ENCODE results near the gene MARCHF3.
"Not testable (repeated sequence)": the region's sequence is repeated elsewhere in the genome, so short reads cannot be mapped to it uniquely, and the experiment has no call there.

Gene MARCHF3

DNA sequence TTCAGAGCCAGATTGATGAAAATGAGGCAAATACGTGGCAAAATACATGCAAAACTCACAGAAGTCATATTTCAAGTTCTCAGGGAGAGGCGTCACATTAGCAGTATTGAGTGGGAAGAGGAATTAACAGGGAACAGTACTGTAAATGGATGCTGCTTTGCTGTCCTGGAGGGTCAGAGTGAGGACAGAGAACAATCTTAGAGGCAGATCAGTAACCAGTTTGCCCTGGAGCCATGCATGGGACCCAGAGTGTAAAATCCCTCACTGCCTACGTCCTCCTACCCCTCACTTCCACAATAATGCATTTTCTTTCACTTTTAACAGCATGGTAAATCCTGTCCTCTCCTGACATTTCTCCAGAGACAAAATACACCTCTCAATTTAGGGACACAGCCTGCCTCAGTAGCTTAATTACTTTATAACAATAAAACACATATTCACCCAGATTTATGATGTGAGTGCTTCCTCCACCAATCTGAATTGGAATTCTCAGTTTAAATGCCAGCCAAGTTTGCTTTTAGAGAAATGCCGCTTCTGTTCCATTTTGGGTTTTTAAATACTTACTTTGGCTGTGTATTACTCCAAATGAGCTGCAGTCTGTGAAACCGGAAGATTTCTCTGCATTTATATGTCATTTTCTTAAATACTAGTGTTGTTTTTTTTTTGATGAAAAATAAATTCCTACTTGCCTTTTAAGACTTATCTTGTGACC is 183.5 kb downstream of the MARCHF3 start:
- H3K27ac ChIP-seq, result no peak overlapping the region

DNA sequence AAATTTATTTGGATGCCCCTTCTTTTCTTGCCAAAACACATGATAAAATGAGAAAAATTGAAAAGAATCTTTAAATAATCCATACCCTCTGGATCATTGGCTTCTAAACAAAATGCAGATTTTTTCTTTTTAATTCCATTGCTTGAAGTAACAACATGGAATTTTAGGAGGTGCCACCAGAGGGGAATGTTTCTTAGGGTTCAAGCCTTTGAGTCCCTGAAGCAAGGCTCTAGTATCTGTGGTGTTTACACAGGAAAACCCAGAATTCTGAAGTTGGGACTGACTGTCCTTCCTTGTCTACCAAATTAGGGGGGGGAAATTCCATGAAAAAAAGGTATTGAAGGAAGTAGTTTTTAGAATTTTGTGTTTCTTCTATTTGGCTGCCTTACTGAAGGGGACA is 184.0 kb downstream of the MARCHF3 start:
- H3K27ac ChIP-seq, result no peak overlapping the region
- no peak for TF ChIP-seq ZFX (IDR thresholded peaks at IDR 0.05)
- TF ChIP-seq, protein P1, sequence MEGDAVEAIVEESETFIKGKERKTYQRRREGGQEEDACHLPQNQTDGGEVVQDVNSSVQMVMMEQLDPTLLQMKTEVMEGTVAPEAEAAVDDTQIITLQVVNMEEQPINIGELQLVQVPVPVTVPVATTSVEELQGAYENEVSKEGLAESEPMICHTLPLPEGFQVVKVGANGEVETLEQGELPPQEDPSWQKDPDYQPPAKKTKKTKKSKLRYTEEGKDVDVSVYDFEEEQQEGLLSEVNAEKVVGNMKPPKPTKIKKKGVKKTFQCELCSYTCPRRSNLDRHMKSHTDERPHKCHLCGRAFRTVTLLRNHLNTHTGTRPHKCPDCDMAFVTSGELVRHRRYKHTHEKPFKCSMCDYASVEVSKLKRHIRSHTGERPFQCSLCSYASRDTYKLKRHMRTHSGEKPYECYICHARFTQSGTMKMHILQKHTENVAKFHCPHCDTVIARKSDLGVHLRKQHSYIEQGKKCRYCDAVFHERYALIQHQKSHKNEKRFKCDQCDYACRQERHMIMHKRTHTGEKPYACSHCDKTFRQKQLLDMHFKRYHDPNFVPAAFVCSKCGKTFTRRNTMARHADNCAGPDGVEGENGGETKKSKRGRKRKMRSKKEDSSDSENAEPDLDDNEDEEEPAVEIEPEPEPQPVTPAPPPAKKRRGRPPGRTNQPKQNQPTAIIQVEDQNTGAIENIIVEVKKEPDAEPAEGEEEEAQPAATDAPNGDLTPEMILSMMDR (conservative IDR thresholded peaks at IDR 0.05), result no peak

More for the DNA sequence above, 183.5 kb downstream of the MARCHF3 start:
- TF ChIP-seq, protein P1 (conservative IDR thresholded peaks at IDR 0.05), result no peak
- TF ChIP-seq ZFX (IDR thresholded peaks at IDR 0.05), result no peak

DNA sequence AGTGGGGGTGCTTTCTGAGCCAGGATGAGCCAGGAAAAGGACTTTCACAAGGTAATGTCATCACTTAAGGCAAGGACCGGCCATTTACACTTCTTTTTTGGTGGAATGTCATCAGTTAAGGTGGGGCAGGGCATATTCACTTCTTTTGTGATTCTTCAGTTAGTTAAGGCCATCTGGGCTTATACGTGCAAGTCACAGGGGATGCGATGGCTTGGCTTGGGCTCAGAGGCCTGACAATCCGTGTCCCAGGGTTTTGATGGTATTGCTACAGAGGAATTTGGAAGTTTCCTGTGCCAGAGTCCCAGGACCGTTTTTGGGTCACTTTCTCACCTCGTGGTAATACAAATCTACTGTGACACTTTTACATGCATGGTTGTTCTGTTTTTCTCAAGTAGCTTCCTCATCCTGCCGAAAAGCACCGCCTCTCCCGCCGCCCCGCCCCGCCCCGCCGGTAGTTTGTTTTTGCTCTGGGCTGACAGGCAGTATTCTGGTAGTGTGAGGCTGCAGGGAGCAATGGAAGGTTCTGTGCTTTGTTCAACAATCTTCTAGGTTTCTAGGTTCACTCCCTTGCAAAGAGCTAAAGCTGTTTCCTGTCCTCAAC is 184.8 kb downstream of the MARCHF3 start:
- H3K27ac ChIP-seq, result not testable (repeated sequence)

DNA sequence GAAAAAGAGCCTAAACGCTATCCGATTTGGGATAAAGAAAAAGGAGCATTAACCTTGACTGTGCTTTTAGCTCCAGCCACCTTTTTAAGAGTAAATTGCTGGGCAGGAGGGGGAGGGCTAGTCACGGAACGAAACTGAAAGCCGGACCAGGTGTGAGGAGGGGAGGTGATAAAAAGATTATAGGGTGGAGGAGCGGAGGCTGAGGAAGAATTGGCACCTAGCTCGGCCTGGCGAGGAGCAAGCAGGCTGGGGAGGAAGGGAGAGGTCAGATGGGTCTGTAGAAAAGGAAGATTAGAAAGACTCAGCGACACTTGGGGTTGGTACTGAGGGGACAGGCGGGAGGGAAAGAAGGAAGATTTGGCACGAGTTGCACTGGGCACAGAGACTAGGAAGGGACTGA is 187.0 kb downstream of the MARCHF3 start:
- H3K27ac ChIP-seq, result not testable (repeated sequence)

DNA sequence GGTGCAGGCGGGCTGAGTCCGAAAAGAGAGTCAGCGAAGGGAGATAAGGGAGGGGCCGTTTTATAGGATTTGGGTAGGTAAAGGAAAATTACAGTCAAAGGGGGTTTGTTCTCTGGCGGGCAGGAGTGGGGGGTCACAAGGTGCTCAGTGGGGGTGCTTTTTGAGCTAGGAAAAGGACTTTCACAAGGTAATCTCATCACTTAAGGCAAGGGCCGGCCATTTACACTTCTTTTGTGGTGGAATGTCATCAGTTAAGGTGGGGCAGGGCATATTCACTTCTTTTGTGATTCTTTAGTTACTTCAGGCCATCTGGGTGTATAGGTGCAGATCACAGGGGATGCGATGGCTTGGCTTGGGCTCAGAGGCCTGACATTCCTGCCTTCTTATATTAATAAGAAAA is 191.0 kb downstream of the MARCHF3 start:
- not testable (repeated sequence) for H3K27ac ChIP-seq

DNA sequence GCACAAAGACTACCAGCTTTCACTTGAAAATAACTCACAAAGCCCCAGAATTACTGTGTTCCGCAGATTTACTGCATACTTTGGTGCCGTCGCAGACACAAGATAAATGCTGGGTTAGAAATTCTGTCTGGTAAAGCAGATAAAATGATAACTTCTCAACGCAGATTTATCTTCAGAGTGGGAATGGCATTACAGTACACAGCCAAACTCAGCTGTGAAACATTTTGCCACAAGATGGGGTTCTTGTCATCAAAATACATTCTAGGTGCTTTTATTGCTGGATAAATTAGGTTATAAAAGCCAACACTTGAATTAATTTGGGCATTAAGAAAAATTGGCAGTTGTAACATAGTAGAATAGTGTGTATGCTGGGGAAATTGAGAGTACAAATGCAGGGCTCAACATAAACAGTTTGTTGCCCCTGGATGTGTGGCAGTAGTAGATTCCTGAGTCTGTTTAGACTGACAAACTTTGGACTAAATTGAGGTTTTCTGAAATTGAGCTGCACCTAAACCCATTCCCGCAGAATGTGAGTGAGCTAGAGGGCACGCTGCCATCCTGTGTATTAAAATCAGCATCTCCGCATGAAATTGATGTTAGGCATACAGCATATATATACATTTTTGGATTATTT is 192.3 kb downstream of the MARCHF3 start:
- no peak for TF ChIP-seq ZFX (IDR thresholded peaks at IDR 0.05)
- TF ChIP-seq, protein P1 (conservative IDR thresholded peaks at IDR 0.05), result no peak; the same call in 1 of the 2 replicates
- no peak overlapping the region for H3K27ac ChIP-seq

DNA sequence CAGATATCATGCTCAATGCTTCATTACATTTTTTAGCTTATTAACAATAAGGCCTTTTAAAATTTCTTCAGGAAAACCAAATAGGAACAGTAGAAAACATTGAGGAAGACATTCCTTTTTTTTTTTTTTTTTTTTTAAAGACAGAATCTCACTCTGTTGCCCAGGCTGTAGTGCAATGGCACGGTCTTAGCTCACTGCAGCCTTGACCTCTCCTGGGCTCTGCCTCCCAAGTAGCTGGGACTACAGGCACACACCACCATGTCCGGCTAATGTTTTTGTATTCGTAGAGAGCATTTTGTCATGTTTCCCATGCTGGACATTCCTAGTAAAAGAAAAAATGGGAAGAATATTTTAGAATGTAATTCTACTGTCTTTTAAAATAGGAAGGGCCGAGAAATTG is 193.1 kb downstream of the MARCHF3 start:
- TF ChIP-seq, protein P1 (conservative IDR thresholded peaks at IDR 0.05), result no peak
- no peak for TF ChIP-seq ZFX (IDR thresholded peaks at IDR 0.05)
- H3K27ac ChIP-seq, result no peak overlapping the region

DNA sequence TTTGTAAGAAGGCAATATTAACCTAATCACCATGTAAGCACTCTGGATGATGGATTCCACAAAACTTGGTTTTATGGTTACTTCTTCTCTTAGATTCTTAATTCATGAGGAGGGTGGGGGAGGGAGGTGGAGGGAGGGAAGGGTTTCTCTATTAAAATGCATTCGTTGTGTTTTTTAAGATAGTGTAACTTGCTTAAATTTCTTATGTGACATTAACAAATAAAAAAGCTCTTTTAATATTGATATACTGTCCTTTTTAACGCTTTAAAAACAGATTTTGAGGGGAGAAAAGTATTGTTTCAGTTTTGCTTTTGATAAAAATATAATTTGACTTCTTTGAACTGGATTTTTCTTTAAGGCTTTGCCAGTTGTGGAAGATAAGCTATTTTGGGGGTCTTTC is 193.6 kb downstream of the MARCHF3 start:
- no peak overlapping the region for H3K27ac ChIP-seq
- TF ChIP-seq ZFX (IDR thresholded peaks at IDR 0.05), result no peak

DNA sequence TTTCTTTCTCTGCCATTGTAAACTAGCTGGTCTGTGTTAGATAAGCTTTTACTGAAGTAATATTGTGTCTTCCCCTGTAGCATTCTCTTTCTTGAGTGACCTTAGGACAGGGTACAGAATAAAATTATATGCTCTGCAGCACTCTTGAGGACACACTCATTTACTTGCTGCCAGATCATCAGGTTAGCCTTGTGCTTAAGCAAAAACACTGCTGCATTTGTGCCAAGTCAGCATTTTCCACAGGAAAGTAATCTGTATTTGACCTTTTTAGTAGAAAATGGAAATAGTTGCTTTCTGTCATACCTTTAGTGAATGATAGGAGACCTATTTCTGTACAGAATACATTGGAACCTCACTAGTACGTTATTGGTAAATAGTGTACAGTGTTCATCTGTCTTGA is 199.2 kb downstream of the MARCHF3 start:
- TF ChIP-seq, protein P1 (conservative IDR thresholded peaks at IDR 0.05), result no peak
- no peak for TF ChIP-seq ZFX (IDR thresholded peaks at IDR 0.05)

More for the DNA sequence above, 199.2 kb downstream of the MARCHF3 start:
- H3K27ac ChIP-seq, result no peak overlapping the region

Measured in C4-2B (cell line).